IPS-15b (cell line): ENCODE measurements around the gene IQSEC1.

Source experiments
- H3K27me3 ChIP-seq: one replicate; pipeline ENCODE4 v1.6.1; 2013; ENCODE audit warnings: low read length; ENCODE audit not compliant: control insufficient read depth, insufficient read depth
- H3K36me3 ChIP-seq: one replicate; pipeline ENCODE4 v1.6.1; 2013; ENCODE audit warnings: low read length; ENCODE audit not compliant: control insufficient read depth, insufficient read depth
- H3K4me1 ChIP-seq: one replicate; pipeline ENCODE4 v1.6.1; 2013; ENCODE audit warnings: mild to moderate bottlenecking, low read length; ENCODE audit not compliant: control insufficient read depth, insufficient read depth
- H3K4me3 ChIP-seq: one replicate; pipeline ENCODE4 v1.5.1; 2013; ENCODE audit warnings: low read depth, low read length
- H3K9ac ChIP-seq: one replicate; pipeline ENCODE4 v1.6.1; 2013; ENCODE audit warnings: low read depth, mild to moderate bottlenecking, low read length
- H3K9me3 ChIP-seq: one replicate; pipeline ENCODE4 v1.6.1; 2013; ENCODE audit warnings: mild to moderate bottlenecking, low read length; ENCODE audit not compliant: control insufficient read depth, insufficient read depth

The IQSEC1 gene

GRCh38 chr3:12921736-12922135, 151.5 kb downstream of the IQSEC1 start:
- no peaks in the 10 kb centered on the region for H3K27me3 ChIP-seq
- peaks cover 43% of the 10 kb centered on the region for H3K36me3 ChIP-seq
- H3K9ac ChIP-seq = no peak overlapping the region
- no peaks in the 10 kb centered on the region for H3K9me3 ChIP-seq
- no peak overlapping the region for H3K4me3 ChIP-seq
- no peaks in the 10 kb centered on the region for H3K4me1 ChIP-seq

GRCh38 chr3:12920967-12921366, 152.3 kb downstream of the IQSEC1 start:
- Histone ChIP-seq H3K4me1 (no peaks in the 10 kb centered on the region), H3K4me3 (no peak overlapping the region), H3K27me3 (no peaks in the 10 kb centered on the region), H3K36me3 (peaks cover 43% of the 10 kb centered on the region), H3K9ac (no peak overlapping the region), H3K9me3 (no peaks in the 10 kb centered on the region)

DNA sequence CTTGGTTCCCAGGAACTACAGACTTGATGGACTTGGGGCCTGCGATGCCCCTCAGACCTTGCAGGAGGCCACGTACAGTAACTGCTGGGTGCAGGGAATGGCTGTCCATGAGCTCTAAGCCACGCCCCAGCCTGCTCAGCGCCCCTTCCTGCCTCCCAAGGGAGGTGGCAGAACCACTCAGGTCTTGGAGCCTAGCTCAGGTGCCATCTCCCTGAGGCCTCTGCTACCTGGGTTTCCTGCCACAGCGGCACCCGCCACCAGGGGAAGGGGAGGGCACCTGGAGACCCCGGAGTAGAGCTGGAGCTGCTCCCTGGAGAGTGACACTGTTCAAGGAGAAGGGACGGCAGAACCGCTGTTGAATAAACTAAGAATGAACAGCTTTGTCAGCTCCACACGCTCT, 154.0 kb downstream of the IQSEC1 start:
- no peak overlapping the region for H3K9ac ChIP-seq
- no peak overlapping the region for H3K4me3 ChIP-seq
- H3K9me3 ChIP-seq = no peaks in the 10 kb centered on the region
- no peaks in the 10 kb centered on the region for H3K4me1 ChIP-seq
- H3K36me3 ChIP-seq = peaks cover 38% of the 10 kb centered on the region
- no peaks in the 10 kb centered on the region for H3K27me3 ChIP-seq

- Histone ChIP-seq H3K4me1 (no peaks in the 10 kb centered on the region), H3K9me3 (no peaks in the 10 kb centered on the region), H3K36me3 (peaks cover 31% of the 10 kb centered on the region), H3K27me3 (no peaks in the 10 kb centered on the region), H3K4me3 (no peak overlapping the region), H3K9ac (no peak overlapping the region)
These were observed 155.0 kb downstream of the IQSEC1 start for GRCh38 chr3:12918231-12918630.

DNA sequence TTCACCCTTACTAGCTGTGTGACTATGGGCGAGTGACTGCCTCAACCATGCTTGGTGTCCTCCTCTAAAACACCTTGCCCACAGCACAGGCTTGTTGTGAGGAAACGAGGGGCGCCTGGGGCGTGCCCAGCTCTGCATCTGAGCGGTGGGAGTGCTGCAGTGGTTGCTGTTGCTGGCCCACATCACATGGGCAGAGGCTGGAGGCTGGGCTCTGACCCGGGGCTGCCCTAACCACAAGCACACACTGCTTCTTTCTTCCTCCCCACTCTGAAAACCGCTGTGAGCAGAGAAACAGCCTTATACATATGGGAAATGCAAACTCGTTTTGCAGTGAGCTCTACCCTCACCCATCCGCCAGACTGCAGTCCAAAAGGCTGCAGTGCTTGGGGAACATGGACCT, 157.1 kb downstream of the IQSEC1 start:
- H3K4me3 ChIP-seq = no peak overlapping the region
- H3K27me3 ChIP-seq = no peaks in the 10 kb centered on the region
- no peak overlapping the region for H3K9ac ChIP-seq
- no peaks in the 10 kb centered on the region for H3K4me1 ChIP-seq
- peaks cover 25% of the 10 kb centered on the region for H3K36me3 ChIP-seq
- H3K9me3 ChIP-seq = no peaks in the 10 kb centered on the region

DNA sequence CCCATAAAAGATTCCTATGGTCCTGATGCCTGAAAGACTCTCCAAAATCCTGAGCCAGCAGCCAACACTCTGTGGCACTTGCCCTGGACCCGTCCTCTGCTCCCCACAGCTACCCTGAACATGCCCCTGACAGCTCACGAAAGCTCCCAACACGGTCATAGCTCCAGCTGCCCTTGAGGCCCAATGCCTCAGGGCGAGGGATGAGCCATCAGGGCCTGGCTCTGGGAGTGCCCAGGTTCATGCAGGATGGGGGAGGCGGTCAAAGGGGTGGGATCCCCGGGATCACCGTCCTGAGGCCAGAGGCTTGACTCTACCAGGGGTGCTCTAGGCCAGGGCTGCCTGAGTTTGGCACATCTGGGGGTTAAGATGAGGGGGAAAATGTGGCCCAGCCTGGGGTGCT, 159.1 kb downstream of the IQSEC1 start:
- Histone ChIP-seq H3K27me3 (no peaks in the 10 kb centered on the region), H3K4me1 (no peaks in the 10 kb centered on the region), H3K36me3 (peaks cover 22% of the 10 kb centered on the region), H3K9me3 (no peaks in the 10 kb centered on the region), H3K9ac (no peak overlapping the region), H3K4me3 (no peak overlapping the region)

DNA sequence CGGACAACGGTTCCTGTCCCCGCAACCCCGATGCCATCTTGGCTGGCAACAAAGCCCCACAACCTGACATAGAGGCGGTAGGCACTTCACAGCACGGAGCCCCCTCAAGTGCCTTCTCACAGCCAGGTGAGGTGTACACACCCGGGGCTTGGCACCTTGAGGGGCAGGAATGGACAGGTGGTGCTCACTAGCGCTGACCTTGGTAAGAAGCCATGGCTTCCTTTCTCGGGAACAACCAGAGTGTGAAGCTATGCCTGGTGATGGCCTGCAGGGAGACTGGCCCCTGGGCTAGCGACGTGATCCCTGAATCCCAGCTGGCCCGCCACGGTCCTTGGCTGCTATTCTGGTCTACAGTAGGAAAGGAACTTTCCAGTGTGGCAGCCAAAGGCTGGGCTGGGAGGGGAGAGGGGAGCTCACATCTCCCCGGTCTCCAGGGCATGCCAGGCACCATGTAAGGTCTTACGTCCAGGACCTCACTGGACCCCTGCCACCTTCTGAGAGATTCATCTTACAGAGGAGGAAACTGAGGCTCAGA, 161.3 kb downstream of the IQSEC1 start:
- H3K36me3 ChIP-seq = peaks cover 28% of the 10 kb centered on the region
- H3K4me3 ChIP-seq = no peak overlapping the region
- no peaks in the 10 kb centered on the region for H3K9me3 ChIP-seq
- no peak overlapping the region for H3K9ac ChIP-seq
- H3K4me1 ChIP-seq = no peaks in the 10 kb centered on the region
- no peaks in the 10 kb centered on the region for H3K27me3 ChIP-seq

DNA sequence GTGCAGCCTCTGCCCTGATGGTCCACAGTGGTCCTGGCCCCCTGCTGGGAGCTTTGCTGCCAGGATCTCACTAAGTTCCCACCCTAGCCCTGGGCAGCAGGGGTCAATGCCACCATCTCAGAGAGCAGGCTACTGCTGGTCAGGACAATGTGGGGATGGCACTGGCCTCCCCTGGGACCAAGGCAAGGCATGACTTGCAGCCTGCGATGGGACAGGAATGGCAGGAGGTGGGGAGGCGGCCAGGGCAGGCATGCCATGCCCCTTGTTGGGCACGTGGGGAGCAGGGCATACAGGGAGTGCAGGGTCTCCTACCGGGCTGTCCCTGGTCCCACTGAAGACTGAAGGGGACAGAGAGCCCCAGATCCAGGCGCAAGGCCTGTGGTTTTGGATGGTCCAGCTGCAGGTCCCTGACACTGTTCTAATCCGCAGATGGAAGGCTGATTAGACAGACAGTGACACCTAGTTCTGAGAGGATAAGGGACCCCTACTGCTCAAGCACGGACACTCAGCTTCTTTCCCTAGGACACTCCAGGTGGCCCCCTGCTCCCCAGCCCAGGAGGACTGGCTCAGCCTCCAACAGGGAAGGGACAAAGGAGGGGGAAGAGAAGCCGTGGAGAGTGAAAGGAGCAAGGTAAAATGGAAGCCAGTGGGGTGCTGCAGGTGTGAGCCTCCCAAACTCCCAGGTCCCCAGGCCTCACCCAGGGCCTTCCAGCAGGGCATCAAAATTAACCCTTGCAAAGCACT, 162.7 kb downstream of the IQSEC1 start:
- Histone ChIP-seq H3K27me3 (no peaks in the 10 kb centered on the region), H3K9me3 (no peaks in the 10 kb centered on the region), H3K4me1 (no peaks in the 10 kb centered on the region), H3K9ac (no peak overlapping the region), H3K36me3 (peaks cover 39% of the 10 kb centered on the region), H3K4me3 (no peak overlapping the region)

DNA sequence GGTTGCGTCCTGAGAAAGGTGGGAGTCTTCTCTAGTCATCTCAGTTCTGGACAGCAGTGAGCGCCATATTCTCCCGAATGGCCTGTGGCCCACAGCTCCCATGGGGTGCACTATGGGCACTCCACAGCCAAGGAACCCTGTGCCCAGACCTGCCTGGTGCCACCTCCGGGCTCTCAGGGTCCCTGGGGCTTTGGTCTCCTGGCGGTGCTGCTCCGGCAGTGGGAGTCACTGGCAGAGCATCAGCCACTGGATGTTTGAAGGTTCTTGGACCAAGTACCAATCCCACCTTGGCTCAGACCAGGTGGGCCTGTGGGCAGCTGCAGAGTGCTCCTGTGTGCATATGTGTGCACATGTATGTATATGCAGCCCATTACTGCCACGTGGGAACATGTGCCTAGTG, 163.5 kb downstream of the IQSEC1 start:
- Histone ChIP-seq H3K4me1 (no peaks in the 10 kb centered on the region), H3K27me3 (no peaks in the 10 kb centered on the region), H3K4me3 (no peak overlapping the region), H3K9ac (no peak overlapping the region), H3K9me3 (no peaks in the 10 kb centered on the region), H3K36me3 (peaks cover 35% of the 10 kb centered on the region)

- no peaks in the 10 kb centered on the region for H3K4me1 ChIP-seq
- H3K9ac ChIP-seq = no peak overlapping the region
- no peaks in the 10 kb centered on the region for H3K9me3 ChIP-seq
- no peaks in the 10 kb centered on the region for H3K27me3 ChIP-seq
- H3K4me3 ChIP-seq = no peak overlapping the region
- H3K36me3 ChIP-seq = peaks cover 35% of the 10 kb centered on the region
These were observed 164.4 kb downstream of the IQSEC1 start for GRCh38 chr3:12908859-12909258.

- H3K27me3 ChIP-seq = no peaks in the 10 kb centered on the region
- H3K4me3 ChIP-seq = no peak overlapping the region
- no peak overlapping the region for H3K9ac ChIP-seq
- H3K36me3 ChIP-seq = peaks cover 32% of the 10 kb centered on the region
- no peaks in the 10 kb centered on the region for H3K4me1 ChIP-seq
- no peaks in the 10 kb centered on the region for H3K9me3 ChIP-seq
These were observed 165.0 kb downstream of the IQSEC1 start for GRCh38 chr3:12908136-12908730.

GRCh38 chr3:12907729-12908128, 165.5 kb downstream of the IQSEC1 start:
- Histone ChIP-seq H3K27me3 (no peaks in the 10 kb centered on the region), H3K9me3 (no peaks in the 10 kb centered on the region), H3K4me3 (no peak overlapping the region), H3K36me3 (peaks cover 27% of the 10 kb centered on the region), H3K4me1 (no peaks in the 10 kb centered on the region), H3K9ac (no peak overlapping the region)
